Dermis blood vessel endothelial cell (primary cell): ENCODE results near the gene KIF1A. TPM values are rescaled to one million over a fixed set of nuclear protein-coding genes. Genes with fewer than 3 reads are reported as not detected.
"Not testable (repeated sequence)": the region's sequence is repeated elsewhere in the genome, so short reads cannot be mapped to it uniquely, and the experiment has no call there.

Experiments
- DNase-seq: peaks from one replicate; pipeline ENCODE4 v3.0.0; 2010
- total RNA-seq: library from RNA; depleted of rRNA; stranded (reverse); fragments of >200 nt; gene quantifications from 2 replicates; pipeline ENCODE4 v1.2.3, GENCODE V29; 2014

Gene KIF1A
- total RNA-seq, 1 donor from 2014 or later: not detected

GRCh38 chr2:240784629-240785423 lies 35.2 kb downstream of the KIF1A start:
- DNase-seq: no peak

- no peak for DNase-seq
Measured at GRCh38 chr2:240783819-240784621, 36.0 kb downstream of the KIF1A start.

- DNase-seq: no peak
Measured at GRCh38 chr2:240782886-240783818, 36.9 kb downstream of the KIF1A start.

- no peak for DNase-seq
Measured at GRCh38 chr2:240782221-240782885, 37.7 kb downstream of the KIF1A start.

- DNase-seq: no peak
Measured at GRCh38 chr2:240781471-240782220, 38.4 kb downstream of the KIF1A start.

- DNase-seq: no peak
Measured at GRCh38 chr2:240780023-240780700, 39.9 kb downstream of the KIF1A start.

- not testable (repeated sequence) for DNase-seq
Measured at GRCh38 chr2:240779250-240779832, 40.7 kb downstream of the KIF1A start.

- DNase-seq: no peak
Measured at GRCh38 chr2:240778426-240778825, 41.6 kb downstream of the KIF1A start.

- DNase-seq: no peak
Measured at GRCh38 chr2:240777456-240778212, 42.4 kb downstream of the KIF1A start.

- no peak for DNase-seq
Measured at GRCh38 chr2:240775905-240776304, 44.1 kb downstream of the KIF1A start.

GRCh38 chr2:240774856-240775255 lies 45.2 kb downstream of the KIF1A start:
- DNase-seq: no peak

- no peak for DNase-seq
Measured at GRCh38 chr2:240769096-240769495, 50.9 kb downstream of the KIF1A start.

GRCh38 chr2:240768216-240768615 lies 51.8 kb downstream of the KIF1A start:
- DNase-seq: no peak

GRCh38 chr2:240767341-240767740 lies 52.7 kb downstream of the KIF1A start:
- no peak for DNase-seq

GRCh38 chr2:240766072-240766471 lies 53.9 kb downstream of the KIF1A start:
- no peak for DNase-seq

GRCh38 chr2:240765007-240765406 lies 55.0 kb downstream of the KIF1A start:
- no peak for DNase-seq

GRCh38 chr2:240764605-240765004 lies 55.4 kb downstream of the KIF1A start:
- DNase-seq: no peak

GRCh38 chr2:240762971-240763370 lies 57.0 kb downstream of the KIF1A start:
- no peak for DNase-seq

- DNase-seq: no peak
Measured at GRCh38 chr2:240762249-240762648, 57.8 kb downstream of the KIF1A start.
